ENCODE data around the gene MCOLN2. TPM values are rescaled to one million over a fixed set of nuclear protein-coding genes. Genes with fewer than 3 reads are reported as not detected.
A peak's percentile ranks its signal among the peaks of the same experiment; 100 is the strongest.
"Not testable (repeated sequence)": the region's sequence is repeated elsewhere in the genome, so short reads cannot be mapped to it uniquely, and the experiment has no call there.

The MCOLN2 gene
- total RNA-seq, 1 experiment from 2014 or later: not detected

- H3K27ac ChIP-seq: no peak overlapping the region
- H3K9me2 ChIP-seq (ENCODE audit: insufficient read depth): no peaks in the 10 kb centered on the region
- H4K20me1 ChIP-seq (ENCODE audit: insufficient read depth): no peaks in the 10 kb centered on the region
- H3K79me2 ChIP-seq (ENCODE audit: low read depth): no peaks in the 10 kb centered on the region
- H3K36me3 ChIP-seq (ENCODE audit: low read depth): no peaks in the 10 kb centered on the region
- intact Hi-C loops (cut with micrococcal nuclease; ENCODE audit: unreplicated experiment): no loop called here
- BruUV-seq (replicated peaks): no TSS peak
- peak overlapping the region; percentile 29 for H3K4me2 ChIP-seq
- H3K9me3 ChIP-seq (ENCODE audit: insufficient read depth, low read depth): no peaks in the 10 kb centered on the region
- POLR2A ChIA-PET (ENCODE audit: unreplicated experiment): no interaction called here
- no peaks in the 10 kb centered on the region for H3K27me3 ChIP-seq (ENCODE audit: insufficient read depth, low read depth)
- no peak overlapping the region for H2AFZ ChIP-seq
- CTCF ChIA-PET: no interaction called here
- no peak for DNase-seq
- peaks cover 8% of the 10 kb centered on the region for H3K4me1 ChIP-seq (replicated peaks; ENCODE audit: insufficient read depth)
- no peak overlapping the region for H3K4me3 ChIP-seq
- TF ChIP-seq CTCF (conservative IDR thresholded peaks at IDR 0.05): no peak
- no peak for TF ChIP-seq EZH2 (IDR thresholded peaks at IDR 0.05; ENCODE audit: low read depth)
- H3F3A ChIP-seq (ENCODE audit: insufficient read depth, low read depth): peaks cover 7% of the 10 kb centered on the region
Measured at GRCh38 chr1:84912726-84913554, 84.0 kb downstream of the MCOLN2 start.

DNA sequence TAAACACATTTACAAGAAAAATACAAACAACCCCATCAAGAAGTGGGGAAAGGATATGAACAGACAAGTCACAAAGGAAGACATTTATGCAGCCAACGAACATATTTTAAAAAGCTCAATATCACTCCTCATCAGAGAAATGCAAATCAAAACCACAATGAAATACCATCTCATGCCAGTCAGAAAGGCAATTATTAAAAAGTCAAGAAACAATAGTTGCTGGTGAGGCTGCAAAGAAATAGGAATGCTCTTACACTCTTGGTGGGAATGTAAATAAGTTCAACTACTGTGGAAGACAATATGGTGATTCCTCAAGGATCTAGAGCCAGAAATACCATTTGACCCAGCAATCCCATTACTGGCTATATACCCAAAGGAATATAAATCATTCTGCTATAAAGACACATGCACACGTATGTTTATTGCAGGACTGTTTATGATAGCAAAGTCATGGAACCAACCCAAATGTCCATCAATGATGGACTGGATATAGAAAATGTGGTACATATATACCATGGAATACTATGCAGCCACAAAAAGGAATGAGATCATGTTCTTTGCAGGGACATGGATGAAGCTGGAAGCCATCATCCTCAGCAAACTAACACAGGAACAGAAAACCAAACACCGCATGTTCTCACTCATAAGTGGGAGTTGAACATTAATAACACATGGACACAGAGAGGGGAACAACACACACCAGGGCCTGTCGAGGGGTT is 88.0 kb downstream of the MCOLN2 start:
- H3K4me2 ChIP-seq; DNase-seq; H3K27ac ChIP-seq; H3F3A ChIP-seq (ENCODE audit: insufficient read depth, low read depth); CTCF ChIA-PET; H3K4me3 ChIP-seq; H3K27me3 ChIP-seq (ENCODE audit: insufficient read depth, low read depth); H2AFZ ChIP-seq; H3K4me1 ChIP-seq (replicated peaks; ENCODE audit: insufficient read depth); POLR2A ChIA-PET (ENCODE audit: unreplicated experiment); H3K9me3 ChIP-seq (ENCODE audit: insufficient read depth, low read depth); H4K20me1 ChIP-seq (ENCODE audit: insufficient read depth); intact Hi-C loops (cut with micrococcal nuclease; ENCODE audit: unreplicated experiment); BruUV-seq (replicated peaks); H3K9me2 ChIP-seq (ENCODE audit: insufficient read depth); H3K36me3 ChIP-seq (ENCODE audit: low read depth); H3K79me2 ChIP-seq (ENCODE audit: low read depth): not testable (repeated sequence)

DNA sequence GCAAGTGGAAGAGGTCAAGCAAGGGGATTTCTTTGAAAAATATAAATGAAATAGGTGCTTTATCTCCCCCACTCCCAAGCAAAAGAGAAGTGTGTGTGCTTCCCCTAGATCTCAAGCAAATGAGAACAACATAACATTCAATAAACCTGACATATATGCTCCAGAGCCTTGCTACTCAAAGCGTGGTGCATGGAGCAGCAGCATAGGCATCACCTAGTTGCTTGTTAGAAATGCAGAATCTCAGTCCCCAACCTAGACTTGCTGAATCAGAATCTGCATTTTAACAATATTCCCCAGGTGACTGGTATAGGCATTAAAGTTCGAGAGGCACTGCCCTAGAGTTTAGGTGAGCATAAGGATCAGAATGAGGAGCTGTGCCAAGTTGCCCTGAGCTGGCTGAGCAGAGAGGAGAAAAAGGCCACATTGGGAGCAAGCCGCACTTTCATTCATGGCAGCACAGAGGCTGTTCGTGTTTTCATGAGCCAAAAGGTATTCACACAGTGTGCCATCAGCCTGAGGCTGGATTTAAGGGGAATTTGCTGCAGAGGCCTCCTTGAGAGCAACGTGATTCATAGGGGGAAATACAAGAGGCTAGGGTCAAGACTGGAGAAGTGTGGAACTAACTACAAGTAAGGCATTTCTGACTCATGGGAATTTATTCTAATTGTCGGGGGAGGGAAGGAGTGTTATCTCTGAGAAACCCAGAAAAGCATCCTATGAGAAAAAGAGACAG is 89.7 kb downstream of the MCOLN2 start:
- no peaks in the 10 kb centered on the region for H3K4me1 ChIP-seq (replicated peaks; ENCODE audit: insufficient read depth)
- H3K27ac ChIP-seq: no peak overlapping the region
- no peaks in the 10 kb centered on the region for H4K20me1 ChIP-seq (ENCODE audit: insufficient read depth)
- H3K9me3 ChIP-seq (ENCODE audit: insufficient read depth, low read depth): peaks cover 5% of the 10 kb centered on the region; the same call in 1 of the 2 replicates
- H2AFZ ChIP-seq: no peak overlapping the region
- TF ChIP-seq EZH2 (IDR thresholded peaks at IDR 0.05; ENCODE audit: low read depth) (no peak), CTCF (conservative IDR thresholded peaks at IDR 0.05) (no peak)
- no peaks in the 10 kb centered on the region for H3K9me2 ChIP-seq (ENCODE audit: insufficient read depth)
- no peaks in the 10 kb centered on the region for H3K27me3 ChIP-seq (ENCODE audit: insufficient read depth, low read depth)
- CTCF ChIA-PET: no interaction called here
- no peaks in the 10 kb centered on the region for H3F3A ChIP-seq (ENCODE audit: insufficient read depth, low read depth)
- no TSS peak for BruUV-seq (replicated peaks)
- H3K4me2 ChIP-seq: no peak overlapping the region
- no peaks in the 10 kb centered on the region for H3K79me2 ChIP-seq (ENCODE audit: low read depth)
- intact Hi-C loops (cut with micrococcal nuclease; ENCODE audit: unreplicated experiment): no loop called here
- POLR2A ChIA-PET (ENCODE audit: unreplicated experiment): no interaction called here
- H3K4me3 ChIP-seq: no peak overlapping the region
- no peak for DNase-seq
- no peaks in the 10 kb centered on the region for H3K36me3 ChIP-seq (ENCODE audit: low read depth)

GRCh38 chr1:84902727-84903126 is 94.2 kb downstream of the MCOLN2 start:
- H3K79me2 ChIP-seq (ENCODE audit: low read depth); H3F3A ChIP-seq (ENCODE audit: insufficient read depth, low read depth); H3K4me1 ChIP-seq (replicated peaks; ENCODE audit: insufficient read depth); H3K9me3 ChIP-seq (ENCODE audit: insufficient read depth, low read depth); BruUV-seq (replicated peaks); POLR2A ChIA-PET (ENCODE audit: unreplicated experiment); H3K36me3 ChIP-seq (ENCODE audit: low read depth); H3K27ac ChIP-seq; DNase-seq; H3K4me3 ChIP-seq; H3K27me3 ChIP-seq (ENCODE audit: insufficient read depth, low read depth); H3K4me2 ChIP-seq; intact Hi-C loops (cut with micrococcal nuclease; ENCODE audit: unreplicated experiment); CTCF ChIA-PET; H4K20me1 ChIP-seq (ENCODE audit: insufficient read depth); H2AFZ ChIP-seq; H3K9me2 ChIP-seq (ENCODE audit: insufficient read depth): not testable (repeated sequence)

All from PC-9 (cell line).